Endodermal cell (in vitro differentiated cells): Measurements from ENCODE around the gene SIRT7. TPM values are rescaled to one million over a fixed set of nuclear protein-coding genes. Genes with fewer than 3 reads are reported as not detected.
A peak's percentile ranks its signal among the peaks of the same experiment; 100 is the strongest.

Experiments used
- DNase-seq: peaks from one replicate; pipeline ENCODE4 v3.0.0-alpha.2; 2017
- H3K27ac ChIP-seq: 2 replicates; pipeline ENCODE4 v1.5.1; 2013; ENCODE audit warnings: mild to moderate bottlenecking, low read depth, low read length, moderate library complexity
- H3K27me3 ChIP-seq: 2 replicates; pipeline ENCODE4 v1.6.1; 2013; ENCODE audit warnings: mild to moderate bottlenecking, low read length, moderate library complexity; ENCODE audit not compliant: insufficient read depth, control insufficient read depth, poor library complexity, severe bottlenecking
- H3K36me3 ChIP-seq: 2 replicates; pipeline ENCODE4 v1.7.0; 2013; ENCODE audit warnings: mild to moderate bottlenecking, low read length, moderate library complexity; ENCODE audit not compliant: control insufficient read depth, insufficient read depth
- H3K4me1 ChIP-seq: one replicate; pipeline ENCODE4 v1.7.0; 2013; ENCODE audit warnings: low read length; ENCODE audit not compliant: control insufficient read depth, insufficient read depth
- H3K4me3 ChIP-seq: 2 replicates; pipeline ENCODE4 v1.5.1; 2013; ENCODE audit warnings: mild to moderate bottlenecking, low read length, moderate library complexity
- H3K9ac ChIP-seq: 2 replicates; pipeline ENCODE4 v1.6.1; 2013; ENCODE audit warnings: mild to moderate bottlenecking, low read length, moderate library complexity; ENCODE audit not compliant: poor library complexity, severe bottlenecking; ENCODE audit errors: extremely low read depth
- H3K9me3 ChIP-seq: 2 replicates; pipeline ENCODE4 v1.6.1; 2013; ENCODE audit warnings: mild to moderate bottlenecking, low read length, moderate library complexity; ENCODE audit not compliant: control insufficient read depth
- H3K27ac Mint-ChIP-seq: 2 replicates; pipeline ENCODE4 v1.8.0; 2020; ENCODE audit warnings: mixed read lengths
- H3K27me3 Mint-ChIP-seq: 2 replicates; pipeline ENCODE4 v1.8.0; 2021; ENCODE audit warnings: mild to moderate bottlenecking, mixed read lengths; ENCODE audit not compliant: insufficient read depth
- H3K36me3 Mint-ChIP-seq: 2 replicates; pipeline ENCODE4 v1.8.0; 2020; ENCODE audit warnings: low read depth, mixed read lengths
- H3K4me1 Mint-ChIP-seq: 2 replicates; pipeline ENCODE4 v1.8.0; 2020; ENCODE audit warnings: mixed read lengths
- H3K4me3 Mint-ChIP-seq: 2 replicates; pipeline ENCODE4 v1.8.0; 2020; ENCODE audit warnings: mild to moderate bottlenecking, moderate library complexity, mixed read lengths
- H3K9me3 Mint-ChIP-seq: 2 replicates; pipeline ENCODE4 v1.8.0; 2020; ENCODE audit warnings: mild to moderate bottlenecking, mixed read lengths
- WGBS, 2 experiments: methylation state at CpG; one replicate each; pipeline versions ENCODE4 v1.1.5 to v1.1.7; 2013; ENCODE audit warnings: missing lambda C conversion rate in 2 of 2, mixed read lengths in 1 of 2; ENCODE audit not compliant: insufficient coverage in 1 of 2, insufficient read length in 1 of 2; 5-methylcytosine and 5-hydroxymethylcytosine counted together
- total RNA-seq, 2 donors: library from RNA; stranded (reverse); fragmentation: NEBNext Ultra II Directional in 1 of 2; extraction: Animal tissue kit (Norgen Biotek cat#: 25700) in 1 of 2; gene quantifications; 2 replicates in 1 of 2; 3 replicates in 1 of 2; pipeline ENCODE4 v1.2.1, GENCODE V29; 2021
- TF ChIP-seq, protein P1 (sequence below): fragments of 200-600 bp; sonication (generic); conservative IDR thresholded peaks from 2 replicates; pipeline ENCODE4 v1.5.0; 2021; ENCODE audit warnings: antibody characterized with exemption, mild to moderate bottlenecking

Gene SIRT7
- total RNA-seq, 2 donors from 2014 or later: 21.8 to 22.1 TPM

DNA sequence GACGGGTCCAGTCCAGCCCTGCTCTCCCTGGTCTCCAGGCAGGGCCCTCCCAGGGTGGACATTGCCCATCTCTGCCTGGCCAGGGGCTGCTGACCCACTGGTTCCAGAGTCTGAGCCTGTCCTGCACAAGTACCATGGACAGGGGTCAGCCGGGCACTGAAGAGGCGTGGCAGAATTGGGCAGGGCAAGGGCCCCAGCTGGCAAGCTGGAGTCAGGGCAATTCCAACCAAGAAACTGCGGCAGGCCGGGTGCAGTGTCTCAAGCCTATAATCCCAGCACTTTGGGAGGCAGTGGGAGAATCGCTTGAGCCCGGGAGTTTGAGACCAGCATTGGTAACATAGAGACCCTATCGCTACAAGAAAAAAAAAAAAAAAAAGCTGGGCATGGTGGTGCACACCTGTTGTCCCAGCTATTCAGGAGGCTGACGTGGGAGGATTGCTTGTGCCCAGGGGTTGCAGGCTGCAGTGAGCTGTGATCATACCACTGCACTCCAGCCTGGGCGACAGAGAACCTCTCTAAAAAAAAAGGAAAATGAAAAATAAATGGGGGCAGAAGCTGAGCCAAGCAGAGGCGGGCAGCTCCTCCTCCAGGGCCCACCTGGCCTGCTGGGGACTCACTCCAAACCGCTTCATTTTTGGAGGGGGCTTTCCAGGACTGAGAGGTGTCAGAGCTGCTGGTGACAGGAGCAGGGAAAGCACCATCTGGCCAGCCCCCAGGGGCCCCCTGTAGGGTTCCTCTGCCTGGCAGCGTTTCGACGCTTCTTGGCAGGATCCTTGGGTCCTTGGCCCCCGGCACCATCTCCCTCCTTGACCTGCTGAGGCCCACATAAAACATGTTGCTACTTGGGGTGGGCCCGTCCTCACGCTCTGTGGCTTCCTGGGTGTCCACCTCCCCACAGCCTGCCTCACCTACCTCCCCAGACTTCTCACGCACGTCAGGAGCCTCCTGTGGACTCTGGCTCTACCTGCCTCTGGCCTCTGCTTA, 12.5 kb upstream of the SIRT7 start:
- H3K4me1 ChIP-seq: peaks cover 11% of the 10 kb centered on the region
- TF ChIP-seq, protein P1, sequence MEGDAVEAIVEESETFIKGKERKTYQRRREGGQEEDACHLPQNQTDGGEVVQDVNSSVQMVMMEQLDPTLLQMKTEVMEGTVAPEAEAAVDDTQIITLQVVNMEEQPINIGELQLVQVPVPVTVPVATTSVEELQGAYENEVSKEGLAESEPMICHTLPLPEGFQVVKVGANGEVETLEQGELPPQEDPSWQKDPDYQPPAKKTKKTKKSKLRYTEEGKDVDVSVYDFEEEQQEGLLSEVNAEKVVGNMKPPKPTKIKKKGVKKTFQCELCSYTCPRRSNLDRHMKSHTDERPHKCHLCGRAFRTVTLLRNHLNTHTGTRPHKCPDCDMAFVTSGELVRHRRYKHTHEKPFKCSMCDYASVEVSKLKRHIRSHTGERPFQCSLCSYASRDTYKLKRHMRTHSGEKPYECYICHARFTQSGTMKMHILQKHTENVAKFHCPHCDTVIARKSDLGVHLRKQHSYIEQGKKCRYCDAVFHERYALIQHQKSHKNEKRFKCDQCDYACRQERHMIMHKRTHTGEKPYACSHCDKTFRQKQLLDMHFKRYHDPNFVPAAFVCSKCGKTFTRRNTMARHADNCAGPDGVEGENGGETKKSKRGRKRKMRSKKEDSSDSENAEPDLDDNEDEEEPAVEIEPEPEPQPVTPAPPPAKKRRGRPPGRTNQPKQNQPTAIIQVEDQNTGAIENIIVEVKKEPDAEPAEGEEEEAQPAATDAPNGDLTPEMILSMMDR: no peak
- H3K27ac ChIP-seq: no peak overlapping the region
- no peak overlapping the region for H3K9ac ChIP-seq
- Mint-ChIP-seq H3K36me3 (peaks cover 6% of the 10 kb centered on the region), H3K4me3 (no peak overlapping the region), H3K27ac (no peak overlapping the region), H3K27me3 (peaks cover 6% of the 10 kb centered on the region), H3K9me3 (no peaks in the 10 kb centered on the region), H3K4me1 (peaks cover 7% of the 10 kb centered on the region)
- H3K9me3 ChIP-seq: no peaks in the 10 kb centered on the region
- DNase-seq: peak; percentile 75
- H3K4me3 ChIP-seq: no peak overlapping the region
- 83 to 88% methylated on average over 14 to 20 of the region's 20 CpGs for WGBS, 2 experiments
- peaks cover 3% of the 10 kb centered on the region for H3K36me3 ChIP-seq
- H3K27me3 ChIP-seq: peaks cover 4% of the 10 kb centered on the region

DNA sequence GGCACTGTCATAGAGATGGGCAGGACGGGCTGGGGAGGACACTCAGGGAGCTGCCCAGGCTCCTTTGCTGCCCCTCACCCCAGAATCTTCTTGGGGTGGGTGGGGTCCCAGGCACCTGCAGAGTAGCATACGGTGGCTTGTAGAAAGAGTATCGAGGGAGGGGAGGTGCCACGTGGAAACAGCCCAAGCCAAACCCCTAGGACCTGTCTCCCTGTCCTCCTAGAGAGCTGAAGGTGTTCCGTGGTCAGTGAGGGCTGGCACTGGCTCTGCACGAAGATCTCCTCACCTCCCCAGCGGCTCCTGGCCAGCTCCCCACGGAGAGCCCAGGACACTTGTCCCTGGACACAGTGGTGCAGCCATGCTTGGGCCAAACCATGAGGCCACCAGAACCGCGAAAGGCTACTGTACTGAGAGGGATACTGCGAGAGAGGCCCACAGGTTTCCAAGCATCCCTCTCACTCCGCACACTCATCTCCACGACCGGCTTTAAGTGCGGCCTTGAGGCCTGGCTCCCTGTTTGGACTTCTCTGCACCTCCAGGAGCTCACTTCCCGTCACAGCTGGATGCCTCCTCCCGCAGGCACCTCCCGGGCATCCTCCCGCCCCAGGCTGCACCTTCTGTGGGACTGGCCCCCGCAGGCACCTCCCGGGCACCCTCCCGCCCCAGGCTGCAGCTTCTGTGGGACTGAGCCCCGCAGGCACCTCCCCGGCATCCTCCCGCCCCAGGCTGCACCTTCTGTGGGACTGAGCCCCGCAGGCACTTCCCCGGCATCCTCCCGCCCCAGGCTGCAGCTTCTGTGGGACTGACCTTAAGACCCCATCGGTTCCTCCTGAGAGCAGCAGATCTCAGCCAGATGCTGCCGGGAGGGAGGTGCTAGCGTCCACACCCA, 11.5 kb upstream of the SIRT7 start:
- H3K27me3 ChIP-seq: peaks cover 4% of the 10 kb centered on the region
- H3K27ac Mint-ChIP-seq: no peak overlapping the region
- no peak for DNase-seq
- H3K9ac ChIP-seq: no peak overlapping the region
- no peaks in the 10 kb centered on the region for H3K9me3 ChIP-seq
- peaks cover 6% of the 10 kb centered on the region for H3K27me3 Mint-ChIP-seq
- H3K4me3 ChIP-seq: peak overlapping the region; percentile 80
- H3K27ac ChIP-seq: no peak overlapping the region
- WGBS, 2 experiments: 91 to 92% methylated on average over 14 to 31 of the region's 31 CpGs
- TF ChIP-seq, protein P1: no peak
- H3K9me3 Mint-ChIP-seq: no peaks in the 10 kb centered on the region
- peak overlapping the region; percentile 88 for H3K4me3 Mint-ChIP-seq
- H3K36me3 ChIP-seq: no peaks in the 10 kb centered on the region
- peaks cover 16% of the 10 kb centered on the region for H3K4me1 Mint-ChIP-seq
- H3K4me1 ChIP-seq: peaks cover 17% of the 10 kb centered on the region
- H3K36me3 Mint-ChIP-seq: no peaks in the 10 kb centered on the region

DNA sequence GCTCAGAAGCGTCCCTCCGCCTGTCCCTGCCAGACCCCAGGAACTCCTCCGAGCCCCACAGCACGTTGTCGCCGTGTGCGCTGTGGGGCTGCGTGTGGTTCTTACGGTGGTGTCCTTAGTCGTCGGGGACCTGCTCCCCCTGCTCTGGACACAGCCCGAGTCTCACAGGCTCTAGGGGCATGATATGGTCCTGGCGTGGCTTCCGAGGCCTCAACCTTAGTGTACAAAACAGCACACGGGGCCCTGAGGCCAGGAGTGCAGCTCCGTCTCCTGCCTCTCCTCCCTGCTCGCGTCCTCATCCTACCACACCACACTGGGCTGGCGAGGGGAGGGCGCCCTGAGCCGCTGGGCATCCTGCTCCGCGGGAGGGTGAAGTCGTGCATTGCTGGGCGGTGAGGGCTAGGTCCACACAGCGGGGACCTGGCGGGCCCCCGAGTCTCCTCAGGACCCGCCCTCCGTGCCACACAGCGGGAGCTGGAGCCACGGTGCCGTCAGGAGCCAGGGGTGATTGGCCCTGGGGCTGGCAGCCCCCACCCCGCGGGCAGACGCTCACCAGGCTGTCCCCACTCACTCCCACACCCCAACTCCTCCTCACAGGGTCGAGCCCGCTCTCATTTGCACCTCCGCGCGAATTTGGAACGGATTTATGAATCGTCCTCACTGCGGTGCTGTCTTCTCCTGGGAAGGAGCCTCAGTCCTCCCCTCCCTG, 10.7 kb upstream of the SIRT7 start:
- H3K9ac ChIP-seq: peak overlapping the region; percentile 63
- peak; percentile 72 for DNase-seq
- Mint-ChIP-seq H3K4me1 (peaks cover 22% of the 10 kb centered on the region), H3K27ac (no peak overlapping the region), H3K27me3 (peaks cover 6% of the 10 kb centered on the region), H3K36me3 (no peaks in the 10 kb centered on the region), H3K4me3 (peak overlapping the region; percentile 88), H3K9me3 (no peaks in the 10 kb centered on the region)
- 37 to 41% methylated on average over 18 to 42 of the region's 44 CpGs for WGBS, 2 experiments
- no peaks in the 10 kb centered on the region for H3K9me3 ChIP-seq
- TF ChIP-seq, protein P1: no peak
- H3K27ac ChIP-seq: no peak overlapping the region
- H3K4me1 ChIP-seq: peaks cover 17% of the 10 kb centered on the region
- H3K36me3 ChIP-seq: no peaks in the 10 kb centered on the region
- peaks cover 4% of the 10 kb centered on the region for H3K27me3 ChIP-seq
- peak overlapping the region; percentile 80 for H3K4me3 ChIP-seq
